Stomach (tissue), 4 donors: ENCODE measurements around the gene ROBO1.

ENCODE experiments used
- EP300 ChIP-seq: sonication (generic); formaldehyde crosslinking; IDR thresholded peaks from one replicate; pipeline ENCODE4 v1.6.1; 2017; ENCODE audit warnings: antibody characterized with exemption
- POLR2A ChIP-seq, 4 donors: fragments of 450-650 bp; IDR thresholded peaks; one replicate each; pipeline ENCODE4 v1.6.1; 2016; ENCODE audit warnings: antibody characterized with exemption in 4 of 4, control low read depth in 2 of 4, mild to moderate bottlenecking in 1 of 4, moderate library complexity in 1 of 4
- TF ChIP-seq, protein P1 (sequence below), 7 experiments: fragments of 450-650 bp in 4 of 7; fragments of 200-600 bp in 3 of 7; sonication (generic) in 3 of 7; IDR thresholded peaks; one replicate each; pipeline ENCODE4 v1.5.1; 2016 to 2019; ENCODE audit warnings: antibody characterized with exemption in 7 of 7, control low read depth in 2 of 7, mild to moderate bottlenecking in 1 of 7

DNA sequence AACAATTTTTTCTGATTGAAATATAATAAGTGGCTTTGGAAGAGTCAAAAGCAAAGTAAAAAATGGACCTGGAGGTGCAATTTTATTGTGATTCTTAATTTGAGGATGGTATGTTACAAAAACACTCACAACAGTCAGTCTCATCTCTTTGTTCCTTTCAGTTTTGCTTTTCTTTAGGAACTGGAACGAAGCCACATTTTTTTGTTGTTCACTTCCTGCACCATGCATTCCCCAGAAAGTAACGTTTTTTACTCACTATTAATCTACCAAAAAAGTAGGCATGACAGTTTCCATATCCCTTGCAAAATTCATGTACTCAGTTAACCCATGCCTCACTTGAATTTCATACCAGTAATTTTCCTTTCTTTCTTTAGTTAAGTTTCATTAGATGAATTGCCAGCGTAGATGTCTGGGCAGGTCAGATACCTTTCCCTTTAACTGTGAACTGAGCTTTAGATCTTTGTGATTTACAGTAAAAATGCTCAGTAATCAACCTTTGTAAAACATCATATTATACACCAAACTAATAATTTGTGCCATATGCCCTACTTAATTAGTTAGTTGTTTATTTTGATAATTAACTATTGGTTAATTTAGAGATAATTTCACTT lies 384.3 kb downstream of the ROBO1 start:
- TF ChIP-seq, protein P1, sequence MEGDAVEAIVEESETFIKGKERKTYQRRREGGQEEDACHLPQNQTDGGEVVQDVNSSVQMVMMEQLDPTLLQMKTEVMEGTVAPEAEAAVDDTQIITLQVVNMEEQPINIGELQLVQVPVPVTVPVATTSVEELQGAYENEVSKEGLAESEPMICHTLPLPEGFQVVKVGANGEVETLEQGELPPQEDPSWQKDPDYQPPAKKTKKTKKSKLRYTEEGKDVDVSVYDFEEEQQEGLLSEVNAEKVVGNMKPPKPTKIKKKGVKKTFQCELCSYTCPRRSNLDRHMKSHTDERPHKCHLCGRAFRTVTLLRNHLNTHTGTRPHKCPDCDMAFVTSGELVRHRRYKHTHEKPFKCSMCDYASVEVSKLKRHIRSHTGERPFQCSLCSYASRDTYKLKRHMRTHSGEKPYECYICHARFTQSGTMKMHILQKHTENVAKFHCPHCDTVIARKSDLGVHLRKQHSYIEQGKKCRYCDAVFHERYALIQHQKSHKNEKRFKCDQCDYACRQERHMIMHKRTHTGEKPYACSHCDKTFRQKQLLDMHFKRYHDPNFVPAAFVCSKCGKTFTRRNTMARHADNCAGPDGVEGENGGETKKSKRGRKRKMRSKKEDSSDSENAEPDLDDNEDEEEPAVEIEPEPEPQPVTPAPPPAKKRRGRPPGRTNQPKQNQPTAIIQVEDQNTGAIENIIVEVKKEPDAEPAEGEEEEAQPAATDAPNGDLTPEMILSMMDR (IDR thresholded peaks at IDR 0.05), result no peak
- TF ChIP-seq POLR2A (IDR thresholded peaks at IDR 0.05) (no peak), EP300 (no peak)
